CD8-positive, alpha-beta memory T cell (primary cell): ENCODE results near the gene CALY. TPM values are rescaled to one million over a fixed set of nuclear protein-coding genes. Genes with fewer than 3 reads are reported as not detected.

ENCODE experiments used
- CTCF ChIA-PET: fragments of 350-600 bp; sonication (Branson Sonifier 250); formaldehyde crosslinking; loops from one replicate; lab custom pipeline; 2021; ENCODE audit warnings: antibody characterized with exemption; lab: Charles Lee
- POLR2A ChIA-PET: fragments of 350-600 bp; sonication (Branson Sonifier 250); formaldehyde crosslinking; loops from one replicate; lab custom pipeline; 2021; ENCODE audit warnings: antibody characterized with exemption; lab: Charles Lee
- DNase-seq, 5 donors: peaks; one replicate each; pipeline versions ENCODE4 v3.0.0 to v3.0.0-alpha.2; 2020 to 2022; ENCODE audit warnings: mixed read lengths in 1 of 5
- H3K27ac ChIP-seq: one replicate; pipeline ENCODE4 v1.7.0; 2013; ENCODE audit warnings: low read depth, mild to moderate bottlenecking, low read length, moderate library complexity
- H3K27me3 ChIP-seq: 2 replicates; pipeline ENCODE4 v1.7.0; 2013; ENCODE audit warnings: low read length, mild to moderate bottlenecking; ENCODE audit not compliant: insufficient read depth, poor library complexity, severe bottlenecking
- H3K36me3 ChIP-seq: 2 replicates; pipeline ENCODE4 v1.7.0; 2013; ENCODE audit warnings: mild to moderate bottlenecking, low read length, moderate library complexity; ENCODE audit not compliant: insufficient read depth
- H3K4me1 ChIP-seq: 2 replicates; pipeline ENCODE4 v1.7.0; 2013; ENCODE audit warnings: mild to moderate bottlenecking, low read length, moderate library complexity; ENCODE audit not compliant: insufficient read depth
- H3K4me3 ChIP-seq: 2 replicates; pipeline ENCODE4 v1.7.0; 2013; ENCODE audit warnings: mild to moderate bottlenecking, low read length
- H3K9me3 ChIP-seq: 2 replicates; pipeline ENCODE4 v1.7.0; 2013; ENCODE audit warnings: mild to moderate bottlenecking, low read length
- H3K27ac Mint-ChIP-seq, 8 donors: one replicate each; pipeline ENCODE4 v1.8.0; 2020 to 2021; ENCODE audit warnings: mixed read lengths in 8 of 8, mild to moderate bottlenecking in 6 of 8, inconsistent platforms in 3 of 8, moderate library complexity in 3 of 8
- H3K27me3 Mint-ChIP-seq, 2 donors: one replicate each; pipeline ENCODE4 v1.8.0; 2020 to 2021; ENCODE audit warnings: mixed read lengths in 2 of 2, mild to moderate bottlenecking in 1 of 2, moderate library complexity in 1 of 2
- H3K36me3 Mint-ChIP-seq, 3 donors: one replicate each; pipeline ENCODE4 v1.8.0; 2020 to 2021; ENCODE audit warnings: mixed read lengths in 3 of 3, inconsistent platforms in 1 of 3, mild to moderate bottlenecking in 1 of 3
- H3K4me1 Mint-ChIP-seq, 3 donors: one replicate each; pipeline ENCODE4 v1.8.0; 2020 to 2021; ENCODE audit warnings: mixed read lengths in 3 of 3, inconsistent platforms in 1 of 3, mild to moderate bottlenecking in 1 of 3
- H3K4me3 Mint-ChIP-seq, 7 donors: one replicate each; pipeline ENCODE4 v1.8.0; 2020 to 2021; ENCODE audit warnings: mixed read lengths in 7 of 7, mild to moderate bottlenecking in 6 of 7, moderate library complexity in 4 of 7, inconsistent platforms in 2 of 7
- H3K9me3 Mint-ChIP-seq, 5 donors: one replicate each; pipeline ENCODE4 v1.8.0; 2020 to 2022; ENCODE audit warnings: mixed read lengths in 5 of 5, mild to moderate bottlenecking in 3 of 5, moderate library complexity in 2 of 5, inconsistent platforms in 1 of 5
- polyA plus RNA-seq: library from polyadenylated mRNA; unstranded; fragments of 300-500 nt; fragmentation: Illumina TruSeq; gene quantifications from one replicate; pipeline ENCODE4 v1.2.3, GENCODE V29; 2021
- total RNA-seq, 2 experiments: library from RNA; stranded (reverse); gene quantifications; one replicate each; pipeline ENCODE4 v1.2.3, GENCODE V29; 2021

CALY gene
- total and polyA plus RNA-seq, 3 experiments from 2014 or later, result 0.83 to 1.3 (median 0.92) TPM

DNA sequence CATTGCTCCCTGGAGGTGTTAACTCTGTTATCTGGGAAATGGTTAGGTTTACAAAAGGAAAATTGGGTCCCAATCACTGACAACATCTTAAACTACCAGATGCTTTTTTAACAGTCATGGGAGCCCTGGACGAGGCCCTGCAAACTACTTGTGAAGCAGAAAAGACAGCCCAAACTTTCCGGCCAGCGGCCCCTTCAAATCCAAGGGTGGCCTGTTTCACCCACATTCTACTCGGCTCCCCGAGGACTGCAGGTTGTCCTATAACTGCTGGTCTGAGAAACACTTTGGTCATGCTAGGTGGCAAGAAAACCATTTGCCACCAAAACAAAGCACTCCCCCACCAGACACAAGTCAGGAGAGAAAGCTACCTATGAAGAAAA lies 30.6 kb downstream of the CALY start:
- peak overlapping the region; percentile 67 for H3K27ac ChIP-seq
- peaks cover 0 to 7% of the 10 kb centered on the region in 2 donors for H3K27me3 Mint-ChIP-seq
- H3K4me3 Mint-ChIP-seq, result peak overlapping the region in 1 of 7 donors; percentile 32

DNA sequence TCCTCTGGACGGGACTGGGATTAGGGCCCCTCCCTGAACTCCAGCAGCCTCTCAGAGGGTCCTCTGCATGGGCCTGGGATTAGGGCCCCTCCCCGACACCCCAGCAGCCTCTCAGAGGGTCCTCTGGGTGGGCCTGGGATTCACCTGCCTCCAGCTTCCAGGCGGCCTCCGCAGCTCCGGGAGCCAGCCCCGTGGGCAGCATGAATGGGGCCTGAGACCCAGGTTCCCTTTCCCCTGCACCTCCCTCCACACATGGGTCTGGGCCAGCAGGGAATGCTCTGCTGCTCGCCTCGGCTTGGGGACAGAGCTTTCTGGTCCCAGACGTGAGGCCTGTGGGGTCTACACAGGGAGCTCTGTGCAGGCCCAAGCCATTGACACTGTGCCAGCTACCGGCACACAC lies 33.5 kb downstream of the CALY start:
- H3K9me3 ChIP-seq, result no peaks in the 10 kb centered on the region
- H3K27ac ChIP-seq, result no peak overlapping the region
- ChIA-PET CTCF (no interaction called here), POLR2A (no interaction called here)
- Mint-ChIP-seq H3K4me3 (no peak overlapping the region), H3K9me3 (peaks cover 0 to 2% (median 1%) of the 10 kb centered on the region in 5 donors), H3K27me3 (peaks cover 0 to 3% of the 10 kb centered on the region in 2 donors), H3K36me3 (peaks cover 8 to 68% (median 11%) of the 10 kb centered on the region in 3 donors), H3K27ac (peak overlapping the region in 1 of 8 donors; percentile 46), H3K4me1 (peaks cover 33 to 45% (median 34%) of the 10 kb centered on the region in 3 donors)
- no peak overlapping the region for H3K4me3 ChIP-seq
- H3K36me3 ChIP-seq, result peaks cover 28% of the 10 kb centered on the region
- peaks cover 12% of the 10 kb centered on the region for H3K4me1 ChIP-seq
- no peaks in the 10 kb centered on the region for H3K27me3 ChIP-seq
- no peak for DNase-seq

More for the DNA sequence above, 30.6 kb downstream of the CALY start:
- DNase-seq, result no peak
- H3K36me3 Mint-ChIP-seq, result peaks cover 0 to 56% (median 2%) of the 10 kb centered on the region in 3 donors
- H3K4me3 ChIP-seq, result no peak overlapping the region
- CTCF ChIA-PET, result interaction anchor here (2.5 kb wide), 1 partner anchor 27 kb away, joined by 28 read pairs; no protein-coding TSS in a partner anchor
- H3K27me3 ChIP-seq, result no peaks in the 10 kb centered on the region
- POLR2A ChIA-PET, result no interaction called here
- H3K9me3 Mint-ChIP-seq, result peaks cover 0 to 3% (median 2%) of the 10 kb centered on the region in 5 donors
- H3K9me3 ChIP-seq, result no peaks in the 10 kb centered on the region
- H3K4me1 Mint-ChIP-seq, result peaks cover 30 to 46% (median 35%) of the 10 kb centered on the region in 3 donors
- H3K4me1 ChIP-seq, result peaks cover 18% of the 10 kb centered on the region
- peaks cover 6% of the 10 kb centered on the region for H3K36me3 ChIP-seq
- peak overlapping the region in 5 of 8 donors; percentile 55 to 73 (median 66) for H3K27ac Mint-ChIP-seq

DNA sequence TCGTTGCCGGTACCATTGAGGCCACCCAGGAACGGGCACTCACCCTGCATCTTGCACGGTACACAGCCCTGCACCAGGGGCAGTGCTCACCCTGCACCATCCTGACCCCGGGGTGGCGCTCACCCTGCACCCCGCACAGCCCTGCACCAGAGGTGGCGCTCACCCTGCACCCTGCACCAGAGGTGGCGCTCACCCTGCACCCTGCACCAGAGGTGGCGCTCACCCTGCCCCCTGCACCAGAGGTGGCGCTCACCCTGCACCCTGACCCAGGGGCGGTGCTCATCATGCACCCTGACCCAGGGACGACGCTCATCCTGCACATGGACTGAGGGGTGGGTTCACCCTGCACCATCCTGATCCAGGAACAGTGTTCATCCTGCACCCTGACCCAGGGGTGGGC lies 34.5 kb downstream of the CALY start:
- peaks cover 8 to 71% (median 15%) of the 10 kb centered on the region in 3 donors for H3K36me3 Mint-ChIP-seq
- no peak overlapping the region for H3K4me3 Mint-ChIP-seq
- CTCF ChIA-PET, result interaction anchor here (0.7 kb wide), 1 partner anchor 136 kb away, joined by 3 read pairs; no protein-coding TSS in a partner anchor
- H3K27ac Mint-ChIP-seq, result no peak overlapping the region
- H3K4me1 Mint-ChIP-seq, result peaks cover 23 to 35% (median 26%) of the 10 kb centered on the region in 3 donors
- no peaks in the 10 kb centered on the region for H3K27me3 Mint-ChIP-seq
- H3K9me3 Mint-ChIP-seq, result no peaks in the 10 kb centered on the region
- H3K27me3 ChIP-seq, result no peaks in the 10 kb centered on the region
- peaks cover 6% of the 10 kb centered on the region for H3K4me1 ChIP-seq
- H3K36me3 ChIP-seq, result peaks cover 34% of the 10 kb centered on the region
- no peak overlapping the region for H3K4me3 ChIP-seq
- POLR2A ChIA-PET, result no interaction called here
- H3K27ac ChIP-seq, result no peak overlapping the region
- H3K9me3 ChIP-seq, result no peaks in the 10 kb centered on the region
- DNase-seq, result no peak

DNA sequence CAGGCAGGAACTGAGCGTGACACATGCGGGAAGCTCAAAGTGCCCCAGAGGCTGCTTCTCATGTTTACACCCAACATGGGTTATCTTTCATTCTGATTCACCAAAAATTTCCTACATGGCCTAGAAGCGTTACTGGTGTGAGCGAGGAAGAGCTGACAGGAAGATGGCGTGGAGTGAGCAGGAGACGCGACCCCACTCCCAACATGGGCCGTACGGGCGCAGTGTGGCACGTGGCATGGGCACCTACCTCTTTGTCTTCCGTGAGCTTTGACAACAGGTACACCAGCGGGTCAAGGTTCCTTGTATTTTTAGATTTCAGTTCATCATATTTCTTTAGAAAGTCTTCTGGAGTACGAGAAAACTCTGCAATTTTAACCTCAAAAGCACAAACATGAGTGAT lies 37.0 kb downstream of the CALY start:
- no peak overlapping the region for H3K27ac ChIP-seq
- peaks cover 36% of the 10 kb centered on the region for H3K36me3 ChIP-seq
- H3K4me3 ChIP-seq, result no peak overlapping the region
- DNase-seq, result no peak
- no peaks in the 10 kb centered on the region for H3K9me3 ChIP-seq
- Mint-ChIP-seq H3K36me3 (peaks cover 8 to 85% (median 16%) of the 10 kb centered on the region in 3 donors), H3K4me1 (peaks cover 10 to 15% (median 14%) of the 10 kb centered on the region in 3 donors), H3K4me3 (no peak overlapping the region), H3K9me3 (no peaks in the 10 kb centered on the region), H3K27ac (no peak overlapping the region), H3K27me3 (no peaks in the 10 kb centered on the region)
- CTCF ChIA-PET, result interaction anchor here (0.5 to 1.1 kb wide), 2 partner anchors 36 to 42 kb away, joined by 3 to 4 read pairs; no protein-coding TSS in a partner anchor
- POLR2A ChIA-PET, result interaction anchor here (0.5 kb wide), 1 partner anchor 10 kb away, joined by 4 read pairs; no protein-coding TSS in a partner anchor
- H3K27me3 ChIP-seq, result no peaks in the 10 kb centered on the region
- no peaks in the 10 kb centered on the region for H3K4me1 ChIP-seq

DNA sequence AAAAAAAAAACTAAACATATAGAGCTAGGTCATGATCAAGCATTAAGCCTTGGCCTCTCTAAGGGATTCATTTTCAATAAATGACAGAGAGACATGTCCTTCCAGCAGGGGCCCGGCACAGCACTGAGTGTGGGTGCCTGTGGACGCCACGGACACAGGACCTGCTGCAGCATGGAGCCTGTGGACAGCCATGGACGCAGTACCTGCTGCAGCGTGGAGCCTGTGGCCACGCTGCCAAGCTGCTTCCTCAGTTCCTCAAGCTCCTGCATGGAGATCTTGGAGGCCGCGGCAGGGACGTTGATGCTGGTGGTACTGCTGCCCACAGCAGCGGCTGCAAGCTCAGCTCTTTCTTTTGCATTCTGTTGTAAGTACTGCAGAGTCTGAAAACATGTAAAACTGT lies 37.5 kb downstream of the CALY start:
- H3K36me3 Mint-ChIP-seq, result peaks cover 8 to 88% (median 16%) of the 10 kb centered on the region in 3 donors
- POLR2A ChIA-PET, result interaction anchor here (0.5 kb wide), 1 partner anchor 9 kb away, joined by 4 read pairs; no protein-coding TSS in a partner anchor

DNA sequence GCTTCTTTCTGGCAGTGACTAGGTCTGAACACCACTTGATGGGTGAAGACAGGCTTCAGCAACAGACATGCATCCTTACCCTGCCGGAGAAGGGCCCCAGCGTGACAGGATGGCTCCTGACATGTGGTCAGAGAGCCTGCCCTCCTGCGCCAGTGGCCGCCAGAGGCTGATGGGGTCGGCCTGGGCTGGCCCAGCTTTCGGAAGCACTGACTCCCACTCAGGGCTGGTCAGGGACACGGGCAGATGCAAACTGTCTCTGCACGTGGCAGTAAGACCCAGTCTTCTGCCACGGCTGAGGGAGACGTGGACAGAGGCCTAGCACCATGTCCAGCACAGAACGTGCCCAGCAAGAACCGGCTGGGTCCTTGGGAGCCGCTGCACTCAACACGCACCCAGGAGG lies 38.2 kb downstream of the CALY start:
- H3K9me3 Mint-ChIP-seq, result no peaks in the 10 kb centered on the region
- Histone ChIP-seq H3K27ac (no peak overlapping the region), H3K36me3 (peaks cover 46% of the 10 kb centered on the region), H3K9me3 (no peaks in the 10 kb centered on the region), H3K4me3 (no peak overlapping the region), H3K27me3 (no peaks in the 10 kb centered on the region), H3K4me1 (no peaks in the 10 kb centered on the region)
- no peaks in the 10 kb centered on the region for H3K27me3 Mint-ChIP-seq
- no peak for DNase-seq
- H3K4me3 Mint-ChIP-seq, result no peak overlapping the region
- POLR2A ChIA-PET, result no interaction called here
- H3K27ac Mint-ChIP-seq, result no peak overlapping the region
- H3K4me1 Mint-ChIP-seq, result peaks cover 4 to 5% (median 5%) of the 10 kb centered on the region in 3 donors
- CTCF ChIA-PET, result no interaction called here
- H3K36me3 Mint-ChIP-seq, result peaks cover 8 to 87% (median 19%) of the 10 kb centered on the region in 3 donors

More for the DNA sequence above, 37.5 kb downstream of the CALY start:
- Mint-ChIP-seq H3K27ac (no peak overlapping the region), H3K4me1 (peaks cover 8 to 12% (median 11%) of the 10 kb centered on the region in 3 donors), H3K27me3 (no peaks in the 10 kb centered on the region), H3K4me3 (no peak overlapping the region), H3K9me3 (no peaks in the 10 kb centered on the region)
- H3K4me3 ChIP-seq, result no peak overlapping the region
- no peaks in the 10 kb centered on the region for H3K4me1 ChIP-seq
- no peaks in the 10 kb centered on the region for H3K27me3 ChIP-seq
- DNase-seq, result no peak
- H3K9me3 ChIP-seq, result no peaks in the 10 kb centered on the region
- CTCF ChIA-PET, result interaction anchor here (1.1 kb wide), 1 partner anchor 42 kb away, joined by 3 read pairs; no protein-coding TSS in a partner anchor
- peaks cover 41% of the 10 kb centered on the region for H3K36me3 ChIP-seq
- no peak overlapping the region for H3K27ac ChIP-seq

DNA sequence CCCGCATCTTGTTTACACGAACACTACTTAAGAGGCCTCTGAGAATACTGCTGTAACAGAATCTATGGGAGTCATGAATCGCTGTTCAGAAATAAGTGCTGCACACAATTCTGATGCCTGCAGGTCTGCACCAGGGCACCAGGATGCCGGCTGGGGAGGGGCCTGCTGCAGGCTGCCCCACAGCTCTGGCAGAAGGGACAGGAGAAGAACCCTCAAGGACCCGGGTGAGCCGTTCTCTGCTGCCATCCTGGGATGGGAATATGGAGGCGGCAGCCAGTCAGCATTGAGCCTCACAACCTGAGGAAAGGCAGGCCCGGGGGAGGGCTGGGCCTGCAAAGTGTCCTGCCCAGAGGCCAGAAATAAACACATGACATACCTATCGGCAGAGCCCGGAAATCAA lies 39.2 kb downstream of the CALY start:
- ChIA-PET CTCF (no interaction called here), POLR2A (no interaction called here)
- Histone ChIP-seq H3K27ac (no peak overlapping the region), H3K36me3 (peaks cover 55% of the 10 kb centered on the region), H3K4me1 (no peaks in the 10 kb centered on the region), H3K4me3 (no peak overlapping the region), H3K27me3 (no peaks in the 10 kb centered on the region), H3K9me3 (no peaks in the 10 kb centered on the region)
- no peak for DNase-seq
- H3K36me3 Mint-ChIP-seq, result peaks cover 8 to 89% (median 19%) of the 10 kb centered on the region in 3 donors
- H3K27me3 Mint-ChIP-seq, result no peaks in the 10 kb centered on the region
- H3K4me3 Mint-ChIP-seq, result no peak overlapping the region
- H3K9me3 Mint-ChIP-seq, result no peaks in the 10 kb centered on the region
- H3K4me1 Mint-ChIP-seq, result peaks cover 1 to 4% (median 1%) of the 10 kb centered on the region in 3 donors
- no peak overlapping the region for H3K27ac Mint-ChIP-seq
